Gastrocnemius medialis (tissue), 4 donors: ENCODE measurements around the gene DPYSL4.

ENCODE experiments used
- CTCF ChIP-seq, 5 experiments: fragments of 450-650 bp in 3 of 5; fragments of 200-600 bp in 2 of 5; sonication (generic) in 2 of 5; IDR thresholded peaks in 4 of 5; conservative IDR thresholded peaks in 1 of 5; 1 replicate in 4 of 5; 2 replicates in 1 of 5; pipeline ENCODE4 v1.5.1; 2016 to 2019; ENCODE audit warnings: antibody characterized with exemption in 5 of 5, mild to moderate bottlenecking in 3 of 5, moderate library complexity in 3 of 5
- POLR2A ChIP-seq, 2 donors: fragments of 450-650 bp; IDR thresholded peaks; one replicate each; pipeline ENCODE4 v1.6.1; 2017; ENCODE audit warnings: antibody characterized with exemption in 2 of 2, mild to moderate bottlenecking in 2 of 2, moderate library complexity in 2 of 2

GRCh38 chr10:132167976-132168375 lies 18.8 kb upstream of the DPYSL4 start:
- TF ChIP-seq CTCF (IDR thresholded peaks at IDR 0.05 in 4 of 5, conservative IDR thresholded peaks at IDR 0.05 in 1 of 5) (no peak), POLR2A (IDR thresholded peaks at IDR 0.05) (no peak)
